HG03064 (cell line): Measurements from ENCODE around the gene TTC28.

Source experiments
- ATAC-seq: cut with Tn5 transposase; IDR thresholded peaks from one replicate; pipeline ENCODE4 v1.9.1; 2021; ENCODE audit warnings: low read depth; ENCODE audit not compliant: unreplicated experiment

TTC28 gene

GRCh38 chr22:27999876-28000275 lies 679.8 kb downstream of the TTC28 start:
- no peak for ATAC-seq

- no peak for ATAC-seq
Measured at GRCh38 chr22:27998511-27999410, 680.9 kb downstream of the TTC28 start.

GRCh38 chr22:27997538-27997937 lies 682.1 kb downstream of the TTC28 start:
- ATAC-seq: no peak

- ATAC-seq: no peak
Measured at GRCh38 chr22:27996981-27997380, 682.7 kb downstream of the TTC28 start.

- ATAC-seq: no peak
Measured at GRCh38 chr22:27996529-27996925, 683.1 kb downstream of the TTC28 start.

- ATAC-seq: no peak
Measured at GRCh38 chr22:27995801-27996528, 683.7 kb downstream of the TTC28 start.

GRCh38 chr22:27994481-27995331 lies 684.9 kb downstream of the TTC28 start:
- ATAC-seq: no peak

- no peak for ATAC-seq
Measured at GRCh38 chr22:27993774-27994350, 685.8 kb downstream of the TTC28 start.

- ATAC-seq: no peak
Measured at GRCh38 chr22:27993201-27993635, 686.4 kb downstream of the TTC28 start.

GRCh38 chr22:27992294-27993165 lies 687.1 kb downstream of the TTC28 start:
- ATAC-seq: no peak

GRCh38 chr22:27991586-27992293 lies 687.9 kb downstream of the TTC28 start:
- no peak for ATAC-seq

- ATAC-seq: no peak
Measured at GRCh38 chr22:27990879-27991278, 688.8 kb downstream of the TTC28 start.

- no peak for ATAC-seq
Measured at GRCh38 chr22:27990451-27990840, 689.2 kb downstream of the TTC28 start.

- ATAC-seq: no peak
Measured at GRCh38 chr22:27989758-27990450, 689.7 kb downstream of the TTC28 start.

GRCh38 chr22:27988704-27989103 lies 690.9 kb downstream of the TTC28 start:
- ATAC-seq: no peak

GRCh38 chr22:27987557-27987956 lies 692.1 kb downstream of the TTC28 start:
- ATAC-seq: no peak

GRCh38 chr22:27986937-27987336 lies 692.7 kb downstream of the TTC28 start:
- ATAC-seq: no peak

- ATAC-seq: no peak
Measured at GRCh38 chr22:27986459-27986858, 693.2 kb downstream of the TTC28 start.
